ENCODE results near the gene NTNG2.

DNA sequence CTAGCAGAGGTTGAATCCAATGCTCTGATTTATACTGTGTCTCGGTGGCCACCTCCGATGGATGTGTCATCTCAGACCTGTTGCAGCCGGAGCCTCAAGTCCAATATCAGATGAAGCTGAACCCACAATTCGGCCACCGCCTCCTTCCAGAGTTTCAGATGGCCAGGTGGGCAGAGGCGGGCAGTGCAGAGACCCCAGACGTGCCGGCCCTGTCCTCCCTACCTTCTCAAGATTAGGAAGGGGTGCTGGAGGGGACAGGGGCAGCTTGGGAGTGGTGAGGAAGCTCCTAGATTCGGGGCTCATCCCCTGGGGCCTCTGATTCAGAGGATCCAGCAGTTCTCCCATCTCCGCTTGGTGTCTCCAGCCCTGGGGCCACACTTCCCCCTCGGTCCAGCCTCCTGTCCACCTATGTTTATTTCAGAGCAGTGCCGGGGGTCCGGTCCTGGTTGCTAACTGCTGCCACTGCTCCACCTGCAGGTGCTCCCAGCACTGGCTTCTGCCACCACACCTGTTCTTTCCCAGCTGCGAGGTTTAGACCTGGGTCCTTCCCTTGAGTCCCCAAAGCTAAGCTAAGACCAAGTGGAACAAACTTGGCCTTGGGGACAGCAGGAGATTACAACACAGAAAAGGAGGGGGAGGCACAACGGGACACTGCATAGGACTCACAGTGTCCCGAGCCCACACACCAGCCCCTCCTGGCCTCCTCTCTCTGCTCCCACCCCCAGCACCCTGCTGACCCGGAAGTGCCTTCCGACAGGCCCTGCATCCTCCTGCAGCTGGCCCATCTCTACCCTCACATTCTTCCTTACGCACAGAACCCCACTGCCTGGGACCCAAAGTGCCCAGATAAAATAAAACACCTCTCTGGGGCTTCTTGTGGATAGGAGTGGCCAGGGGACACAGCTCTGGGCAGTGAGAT lies 81.6 kb downstream of the NTNG2 start:
- TF ChIP-seq, protein P1, sequence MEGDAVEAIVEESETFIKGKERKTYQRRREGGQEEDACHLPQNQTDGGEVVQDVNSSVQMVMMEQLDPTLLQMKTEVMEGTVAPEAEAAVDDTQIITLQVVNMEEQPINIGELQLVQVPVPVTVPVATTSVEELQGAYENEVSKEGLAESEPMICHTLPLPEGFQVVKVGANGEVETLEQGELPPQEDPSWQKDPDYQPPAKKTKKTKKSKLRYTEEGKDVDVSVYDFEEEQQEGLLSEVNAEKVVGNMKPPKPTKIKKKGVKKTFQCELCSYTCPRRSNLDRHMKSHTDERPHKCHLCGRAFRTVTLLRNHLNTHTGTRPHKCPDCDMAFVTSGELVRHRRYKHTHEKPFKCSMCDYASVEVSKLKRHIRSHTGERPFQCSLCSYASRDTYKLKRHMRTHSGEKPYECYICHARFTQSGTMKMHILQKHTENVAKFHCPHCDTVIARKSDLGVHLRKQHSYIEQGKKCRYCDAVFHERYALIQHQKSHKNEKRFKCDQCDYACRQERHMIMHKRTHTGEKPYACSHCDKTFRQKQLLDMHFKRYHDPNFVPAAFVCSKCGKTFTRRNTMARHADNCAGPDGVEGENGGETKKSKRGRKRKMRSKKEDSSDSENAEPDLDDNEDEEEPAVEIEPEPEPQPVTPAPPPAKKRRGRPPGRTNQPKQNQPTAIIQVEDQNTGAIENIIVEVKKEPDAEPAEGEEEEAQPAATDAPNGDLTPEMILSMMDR (IDR thresholded peaks at IDR 0.05) = no peak
- TF ChIP-seq POLR2A (IDR thresholded peaks at IDR 0.05) = no peak

Data from stomach (tissue), 4 donors.